GM18508 (cell line): ENCODE measurements around the gene CHD1L.
"Not testable (repeated sequence)": the region's sequence is repeated elsewhere in the genome, so short reads cannot be mapped to it uniquely, and the experiment has no call there.

Experiments
- ATAC-seq: cut with Tn5 transposase; IDR thresholded peaks from one replicate; pipeline ENCODE4 v1.9.1; 2021; ENCODE audit warnings: moderate number of reproducible peaks; ENCODE audit not compliant: insufficient read depth, unreplicated experiment

The CHD1L gene

GRCh38 chr1:147260956-147261355 lies 18.5 kb downstream of the CHD1L start:
- no peak for ATAC-seq

- ATAC-seq = no peak
These were observed 21.8 kb downstream of the CHD1L start for GRCh38 chr1:147264158-147264768.

- ATAC-seq = no peak
These were observed 23.9 kb downstream of the CHD1L start for GRCh38 chr1:147266381-147266780.

- no peak for ATAC-seq
These were observed 25.2 kb downstream of the CHD1L start for GRCh38 chr1:147267711-147268110.

- no peak for ATAC-seq
These were observed 28.2 kb downstream of the CHD1L start for GRCh38 chr1:147270721-147271120.

GRCh38 chr1:147272042-147272441 lies 29.6 kb downstream of the CHD1L start:
- ATAC-seq = no peak

- no peak for ATAC-seq
These were observed 31.2 kb downstream of the CHD1L start for GRCh38 chr1:147273409-147274336.

- ATAC-seq = no peak
These were observed 39.5 kb downstream of the CHD1L start for GRCh38 chr1:147281950-147282349.

- no peak for ATAC-seq
These were observed 40.5 kb downstream of the CHD1L start for GRCh38 chr1:147283011-147283410.

GRCh38 chr1:147287133-147287865 lies 44.8 kb downstream of the CHD1L start:
- no peak for ATAC-seq

- no peak for ATAC-seq
These were observed 49.5 kb downstream of the CHD1L start for GRCh38 chr1:147292012-147292411.

GRCh38 chr1:147292631-147293251 lies 50.3 kb downstream of the CHD1L start:
- ATAC-seq = no peak

GRCh38 chr1:147297438-147297837 lies 55.0 kb downstream of the CHD1L start:
- no peak for ATAC-seq

- not testable (repeated sequence) for ATAC-seq
These were observed 63.3 kb downstream of the CHD1L start for GRCh38 chr1:147305803-147306202.

- ATAC-seq = no peak
These were observed 74.5 kb downstream of the CHD1L start for GRCh38 chr1:147316968-147317367.

GRCh38 chr1:147326933-147327687 lies 84.6 kb downstream of the CHD1L start:
- not testable (repeated sequence) for ATAC-seq

- no peak for ATAC-seq
These were observed 91.8 kb downstream of the CHD1L start for GRCh38 chr1:147334292-147334691.

GRCh38 chr1:147336291-147336690 lies 93.8 kb downstream of the CHD1L start:
- ATAC-seq = no peak

GRCh38 chr1:147337040-147337630 lies 94.7 kb downstream of the CHD1L start:
- ATAC-seq = no peak
